Stimulated activated effector memory CD8-positive, alpha-beta T cell treated with anti-CD3 and anti-CD28 coated beads, Interleukin-12 subunit alpha, Interleukin-12 subunit beta, amount 100 ng/mL, for 72 hours (primary cell): Measurements from ENCODE around the gene OR51B5.
"Not testable (repeated sequence)": the region's sequence is repeated elsewhere in the genome, so short reads cannot be mapped to it uniquely, and the experiment has no call there.

ENCODE experiments used
- ATAC-seq: fragments of 150-1000 bp; cut with Tn5 transposase; 2 replicates; pipeline ENCODE4 v1.10.0; 2021
- DNase-seq, 2 donors: peaks; one replicate each; pipeline ENCODE4 v3.0.0; 2021 to 2022; ENCODE audit warnings: low spot score in 2 of 2
- H3K27ac Mint-ChIP-seq: one replicate; pipeline ENCODE4 v1.8.0; 2022; ENCODE audit warnings: mild to moderate bottlenecking, mixed read lengths
- H3K36me3 Mint-ChIP-seq: one replicate; pipeline ENCODE4 v1.8.0; 2022; ENCODE audit warnings: mild to moderate bottlenecking, mixed read lengths
- H3K4me1 Mint-ChIP-seq: one replicate; pipeline ENCODE4 v1.8.0; 2022; ENCODE audit warnings: mixed read lengths
- H3K4me3 Mint-ChIP-seq: one replicate; pipeline ENCODE4 v1.8.0; 2022; ENCODE audit warnings: mild to moderate bottlenecking, mixed read lengths
- H3K9me3 Mint-ChIP-seq: one replicate; pipeline ENCODE4 v1.8.0; 2022; ENCODE audit warnings: mixed read lengths

OR51B5 gene

GRCh38 chr11:5349550-5349949 lies 6.2 kb upstream of the OR51B5 start:
- no peaks in the 10 kb centered on the region for H3K36me3 Mint-ChIP-seq
- H3K4me3 Mint-ChIP-seq, result no peak overlapping the region
- no peaks in the 10 kb centered on the region for H3K9me3 Mint-ChIP-seq
- no peak overlapping the region for H3K27ac Mint-ChIP-seq
- no peak for DNase-seq
- no peak for ATAC-seq
- no peaks in the 10 kb centered on the region for H3K4me1 Mint-ChIP-seq

DNA sequence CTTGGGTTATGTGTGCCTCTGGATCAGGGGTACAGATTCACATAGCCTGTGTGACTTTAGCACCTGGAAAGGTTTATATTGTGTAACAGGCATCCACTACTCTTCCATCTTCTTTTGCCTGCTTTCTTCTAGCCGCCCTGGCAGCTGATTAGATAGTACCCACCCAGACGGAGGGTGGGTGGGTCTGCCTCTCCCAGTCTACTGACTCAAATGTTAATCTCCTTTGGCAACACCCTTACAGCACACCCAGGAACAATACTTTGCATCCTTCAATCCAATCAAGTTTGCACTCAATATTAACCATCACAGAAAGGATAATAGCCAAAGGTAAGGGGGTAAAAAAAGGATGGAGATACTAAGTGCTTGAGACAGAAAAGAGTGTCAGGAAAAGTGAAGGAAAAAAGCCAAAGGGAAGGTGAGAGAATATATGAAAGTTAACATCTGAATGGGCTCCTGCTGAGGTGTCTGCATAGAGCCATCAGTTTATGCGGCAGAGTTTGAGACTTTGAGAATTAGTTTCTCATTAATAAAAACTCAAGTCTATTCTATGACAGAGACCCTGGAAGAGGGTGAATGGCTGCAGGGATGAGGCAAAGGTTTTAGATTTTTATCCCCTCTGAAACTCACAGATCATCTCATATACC lies 5.3 kb upstream of the OR51B5 start:
- no peak for ATAC-seq
- Mint-ChIP-seq H3K36me3 (no peaks in the 10 kb centered on the region), H3K4me3 (no peak overlapping the region), H3K4me1 (no peaks in the 10 kb centered on the region), H3K27ac (no peak overlapping the region), H3K9me3 (no peaks in the 10 kb centered on the region)
- no peak for DNase-seq

- no peak for DNase-seq
- no peaks in the 10 kb centered on the region for H3K36me3 Mint-ChIP-seq
These were observed 2.5 kb upstream of the OR51B5 start for GRCh38 chr11:5345831-5346230.

GRCh38 chr11:5339771-5340322 lies 3.5 kb downstream of the OR51B5 start:
- no peaks in the 10 kb centered on the region for H3K4me1 Mint-ChIP-seq
- no peak for ATAC-seq
- H3K36me3 Mint-ChIP-seq, result no peaks in the 10 kb centered on the region
- no peaks in the 10 kb centered on the region for H3K9me3 Mint-ChIP-seq
- H3K27ac Mint-ChIP-seq, result no peak overlapping the region
- H3K4me3 Mint-ChIP-seq, result no peak overlapping the region
- DNase-seq, result no peak

More at GRCh38 chr11:5345831-5346230, 2.5 kb upstream of the OR51B5 start:
- H3K4me1 Mint-ChIP-seq, result no peaks in the 10 kb centered on the region
- no peak overlapping the region for H3K27ac Mint-ChIP-seq
- no peaks in the 10 kb centered on the region for H3K9me3 Mint-ChIP-seq
- ATAC-seq, result no peak
- H3K4me3 Mint-ChIP-seq, result no peak overlapping the region

GRCh38 chr11:5337253-5337652 lies 6.1 kb downstream of the OR51B5 start:
- not testable (repeated sequence) for H3K4me1 Mint-ChIP-seq, H3K9me3 Mint-ChIP-seq, H3K4me3 Mint-ChIP-seq, H3K36me3 Mint-ChIP-seq, DNase-seq, ATAC-seq, H3K27ac Mint-ChIP-seq

- no peak for ATAC-seq
- no peaks in the 10 kb centered on the region for H3K36me3 Mint-ChIP-seq
- H3K4me3 Mint-ChIP-seq, result no peak overlapping the region
- DNase-seq, result no peak
- H3K9me3 Mint-ChIP-seq, result no peaks in the 10 kb centered on the region
- H3K4me1 Mint-ChIP-seq, result no peaks in the 10 kb centered on the region
- H3K27ac Mint-ChIP-seq, result no peak overlapping the region
These were observed 7.0 kb downstream of the OR51B5 start for GRCh38 chr11:5336331-5336730.

GRCh38 chr11:5335170-5335569 lies 8.2 kb downstream of the OR51B5 start:
- no peak for ATAC-seq
- H3K9me3 Mint-ChIP-seq, result peaks cover 2% of the 10 kb centered on the region
- H3K27ac Mint-ChIP-seq, result no peak overlapping the region
- no peaks in the 10 kb centered on the region for H3K36me3 Mint-ChIP-seq
- no peaks in the 10 kb centered on the region for H3K4me1 Mint-ChIP-seq
- H3K4me3 Mint-ChIP-seq, result no peak overlapping the region
- no peak for DNase-seq

- Mint-ChIP-seq H3K9me3 (peaks cover 3% of the 10 kb centered on the region), H3K27ac (no peak within 1 kb of the TSS), H3K4me1 (no peaks in the 10 kb centered on the region), H3K36me3 (no peaks in the 10 kb centered on the region), H3K4me3 (no peak within 1 kb of the TSS)
- DNase-seq, result no peak
- no peak for ATAC-seq
These were observed 19.1 kb downstream of the OR51B5 start, which contains the start of gene OR51B2 for GRCh38 chr11:5324197-5324596. OR51B2 (minus strand) TSS chr11:5324297; CDS start chr11:5324297, 0 bp downstream.

GRCh38 chr11:5317292-5317691 lies 26.0 kb downstream of the OR51B5 start:
- H3K9me3 Mint-ChIP-seq, result peaks cover 2% of the 10 kb centered on the region
- no peak for ATAC-seq
- H3K27ac Mint-ChIP-seq, result no peak overlapping the region
- H3K36me3 Mint-ChIP-seq, result no peaks in the 10 kb centered on the region
- DNase-seq, result no peak
- no peak overlapping the region for H3K4me3 Mint-ChIP-seq
- no peaks in the 10 kb centered on the region for H3K4me1 Mint-ChIP-seq

- not testable (repeated sequence) for H3K27ac Mint-ChIP-seq, DNase-seq, H3K9me3 Mint-ChIP-seq, H3K4me1 Mint-ChIP-seq, H3K36me3 Mint-ChIP-seq, ATAC-seq, H3K4me3 Mint-ChIP-seq
These were observed 29.8 kb downstream of the OR51B5 start for GRCh38 chr11:5313326-5314023.

- no peaks in the 10 kb centered on the region for H3K4me1 Mint-ChIP-seq
- no peak for DNase-seq
- no peak overlapping the region for H3K27ac Mint-ChIP-seq
- no peak overlapping the region for H3K4me3 Mint-ChIP-seq
- H3K36me3 Mint-ChIP-seq, result no peaks in the 10 kb centered on the region
- no peaks in the 10 kb centered on the region for H3K9me3 Mint-ChIP-seq
- ATAC-seq, result no peak
These were observed 32.9 kb downstream of the OR51B5 start for GRCh38 chr11:5310423-5310822.

- Mint-ChIP-seq H3K36me3 (no peaks in the 10 kb centered on the region), H3K27ac (no peak overlapping the region), H3K4me1 (no peaks in the 10 kb centered on the region), H3K9me3 (no peaks in the 10 kb centered on the region), H3K4me3 (no peak overlapping the region)
- no peak for ATAC-seq
- no peak for DNase-seq
These were observed 35.9 kb downstream of the OR51B5 start for GRCh38 chr11:5307256-5308019.

GRCh38 chr11:5304046-5304445 lies 39.3 kb downstream of the OR51B5 start:
- DNase-seq (no peak), ATAC-seq (no peak)
- Mint-ChIP-seq H3K4me3 (no peak overlapping the region), H3K27ac (no peak overlapping the region), H3K4me1 (no peaks in the 10 kb centered on the region), H3K36me3 (no peaks in the 10 kb centered on the region), H3K9me3 (peaks cover 5% of the 10 kb centered on the region)

- peaks cover 6% of the 10 kb centered on the region for H3K9me3 Mint-ChIP-seq
- H3K27ac Mint-ChIP-seq, result no peak overlapping the region
These were observed 39.7 kb downstream of the OR51B5 start for GRCh38 chr11:5303626-5304025.

DNA sequence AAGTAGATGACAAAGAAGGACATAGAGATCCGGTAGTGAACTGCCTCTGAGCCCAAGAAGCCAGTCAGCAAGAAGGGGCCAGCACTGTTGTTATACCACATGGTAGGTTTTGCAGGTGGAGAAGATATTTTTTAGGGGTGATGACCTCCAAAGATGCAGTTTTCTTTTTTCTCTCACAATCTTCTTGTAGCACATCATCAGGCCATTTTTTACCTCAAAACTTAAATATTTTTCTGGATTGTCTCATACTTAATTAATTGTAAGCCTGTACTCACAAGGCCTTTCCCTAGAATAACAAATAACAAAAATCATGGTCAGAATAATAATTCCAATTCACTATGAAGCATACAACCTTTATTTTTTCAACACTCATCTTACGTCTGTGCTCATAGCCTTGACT lies 41.5 kb downstream of the OR51B5 start, which contains the start of gene OR51B4:
Gene OR51B4, minus strand, starts transcription at position 101 of the 400 bp plus-strand sequence. Its CDS starts 0 bp downstream, at position 101.
- ATAC-seq, result no peak
- no peaks in the 10 kb centered on the region for H3K4me1 Mint-ChIP-seq
- no peaks in the 10 kb centered on the region for H3K36me3 Mint-ChIP-seq

More at GRCh38 chr11:5303626-5304025, 39.7 kb downstream of the OR51B5 start:
- ATAC-seq (no peak), DNase-seq (no peak)
- H3K4me1 Mint-ChIP-seq, result no peaks in the 10 kb centered on the region
- no peak overlapping the region for H3K4me3 Mint-ChIP-seq
- no peaks in the 10 kb centered on the region for H3K36me3 Mint-ChIP-seq

More for the DNA sequence above, 41.5 kb downstream of the OR51B5 start, which contains the start of gene OR51B4:
- H3K27ac Mint-ChIP-seq, result no peak within 1 kb of the TSS
- no peak within 1 kb of the TSS for H3K4me3 Mint-ChIP-seq
- DNase-seq, result no peak
- H3K9me3 Mint-ChIP-seq, result peaks cover 6% of the 10 kb centered on the region
